Liver (tissue), 3 donors: ENCODE measurements around the gene TBC1D14.

Source experiments
- CTCF ChIP-seq: fragments of 150-350 bp; IDR thresholded peaks from 2 replicates; pipeline ENCODE4 v1.5.1; 2017; ENCODE audit warnings: improper control_type of control experiment, low read depth, low read length; ENCODE audit not compliant: missing input control
- JUND ChIP-seq, 2 donors: IDR thresholded peaks; 2 replicates each; pipeline ENCODE4 v1.6.1; 2016; ENCODE audit warnings: antibody characterized with exemption in 2 of 2
- RXRA ChIP-seq, 2 donors: IDR thresholded peaks; 2 replicates each; pipeline ENCODE4 v1.6.1; 2017 to 2018; ENCODE audit warnings: antibody characterized with exemption in 2 of 2, mild to moderate bottlenecking in 1 of 2
- SP1 ChIP-seq: IDR thresholded peaks from 2 replicates; pipeline ENCODE4 v1.6.1; 2018; ENCODE audit warnings: antibody characterized with exemption, mild to moderate bottlenecking
- donor health status: healthy.
- donor health status: healthy.

GRCh38 chr4:7066493-7066892, 156.9 kb downstream of the TBC1D14 start:
- no peak for TF ChIP-seq JUND (IDR thresholded peaks at IDR 0.05)
- TF ChIP-seq CTCF = no peak
- TF ChIP-seq RXRA (IDR thresholded peaks at IDR 0.05) = no peak
- no peak for TF ChIP-seq SP1
